ENCODE measurements around the gene TMEM143. TPM values are rescaled to one million over a fixed set of nuclear protein-coding genes. Genes with fewer than 3 reads are reported as not detected.

The TMEM143 gene
- total and polyA plus RNA-seq, 10 of the 15 experiments (the other 5 are each of a cell fraction or from before 2014, with no cell fraction given) = 1.5 to 19.5 (median 10.1) TPM

DNA sequence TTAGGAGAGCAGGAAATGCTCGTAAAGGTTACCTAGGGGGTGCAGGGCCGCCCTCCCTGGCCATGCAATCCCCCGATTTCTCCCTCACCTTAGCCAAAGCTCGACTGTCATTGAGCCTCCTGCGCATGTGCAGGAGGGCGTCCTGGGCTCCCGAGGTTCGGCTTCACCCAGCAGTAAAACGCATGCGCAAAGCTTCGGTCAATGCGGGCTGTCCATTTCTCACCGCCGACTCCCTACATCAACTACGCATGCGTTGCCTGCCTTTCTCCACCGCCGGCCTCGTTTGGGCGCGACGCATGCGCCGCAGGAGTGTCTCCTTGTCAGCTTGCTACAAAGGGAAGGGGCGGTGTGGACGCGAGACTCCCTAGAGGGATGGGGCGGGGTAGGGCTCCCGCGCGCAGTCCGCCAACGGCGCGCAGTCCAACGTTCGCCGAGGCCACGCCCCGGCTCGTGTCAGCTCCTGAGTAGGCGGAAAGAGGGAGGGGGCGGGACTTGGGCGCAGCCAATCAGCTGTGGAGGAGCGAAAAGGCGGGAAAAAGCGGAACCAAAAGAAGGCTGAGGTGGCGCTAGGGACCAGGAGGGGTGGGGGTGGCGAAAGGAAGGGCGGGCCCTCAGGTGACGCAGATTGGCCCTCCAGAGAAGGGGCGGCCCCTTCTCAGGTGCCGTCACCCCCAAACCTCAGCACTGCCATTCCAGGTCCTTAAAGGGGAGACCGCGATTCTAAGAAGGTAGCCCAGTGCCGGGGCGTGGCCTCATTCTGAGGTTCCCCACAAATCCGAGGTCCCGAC is at the start of gene TMEM143, which contains the start of gene SYNGR4 (continued):
- TF ChIP-seq EP300 (IDR thresholded peaks at IDR 0.05; ENCODE audit: borderline replicate concordance in 1 of 2, control insufficient read depth in 1 of 2, low read depth in 2 of 2, low read length in 2 of 2) (peak in 1 of 2 experiments; percentile 33; a peak in 1 of 4 replicates), NR2F1 (conservative IDR thresholded peaks at IDR 0.05) (peak; percentile 46), SUZ12 (IDR thresholded peaks at IDR 0.05; ENCODE audit: unreplicated experiment) (no peak), MAX (IDR thresholded peaks at IDR 0.05; ENCODE audit: low read depth, low read length) (peak; percentile 77), BHLHE40 (IDR thresholded peaks at IDR 0.05; ENCODE audit: borderline replicate concordance in 1 of 2, low read depth in 2 of 2, low read length in 1 of 2) (peak; percentile 94 to 97), TCF7 (IDR thresholded peaks at IDR 0.05; ENCODE audit: borderline replicate concordance) (no peak), SKIL (IDR thresholded peaks at IDR 0.05; ENCODE audit: low read depth, poor library complexity, severe bottlenecking) (no peak), BACH1 (IDR thresholded peaks at IDR 0.05; ENCODE audit: borderline replicate concordance) (peak; percentile 51; the same call in 1 of the 2 replicates), STAT3 (IDR thresholded peaks at IDR 0.05; ENCODE audit: low read depth, low read length) (no peak), POLR2AphosphoS5 (IDR thresholded peaks at IDR 0.05; ENCODE audit: low read length) (peak; percentile 31; the same call in 1 of the 2 replicates), ATF7 (IDR thresholded peaks at IDR 0.05; ENCODE audit: low read depth) (peak; percentile 85), RAD21 (IDR thresholded peaks at IDR 0.05; ENCODE audit: insufficient read depth, low read depth, low read length) (no peak), RELB (IDR thresholded peaks at IDR 0.05; ENCODE audit: low read depth) (peak; percentile 40; the same call in 1 of the 2 replicates), MXI1 (IDR thresholded peaks at IDR 0.05; ENCODE audit: low read depth, low read length) (peak; percentile 80; the same call in 1 of the 2 replicates), SIX5 (IDR thresholded peaks at IDR 0.05; ENCODE audit: low read depth, low read length, severe bottlenecking) (peak; percentile 28), RUNX3 (IDR thresholded peaks at IDR 0.05; ENCODE audit: low read length) (peak; percentile 76), SMAD5 (IDR thresholded peaks at IDR 0.05; ENCODE audit: low read depth) (0 out of 2 replicates have a peak, but pooled peaks have one; percentile 30), TBL1XR1 (IDR thresholded peaks at IDR 0.05; ENCODE audit: low read depth, low read length) (no peak), NRF1 (conservative IDR thresholded peaks at IDR 0.05; ENCODE audit: low read depth, low read length) (peak; percentile 99), TAF1 (IDR thresholded peaks at IDR 0.05; ENCODE audit: borderline replicate concordance, low read depth, low read length) (peak; percentile 24; the same call in 1 of the 2 replicates), KAT2A (conservative IDR thresholded peaks at IDR 0.05; ENCODE audit: control insufficient read depth, low read depth, low read length) (no peak), IKZF1 (conservative IDR thresholded peaks at IDR 0.05) (peak; percentile 100), HDAC2 (IDR thresholded peaks at IDR 0.05) (no peak)
- TF ChIP-seq, protein P1, sequence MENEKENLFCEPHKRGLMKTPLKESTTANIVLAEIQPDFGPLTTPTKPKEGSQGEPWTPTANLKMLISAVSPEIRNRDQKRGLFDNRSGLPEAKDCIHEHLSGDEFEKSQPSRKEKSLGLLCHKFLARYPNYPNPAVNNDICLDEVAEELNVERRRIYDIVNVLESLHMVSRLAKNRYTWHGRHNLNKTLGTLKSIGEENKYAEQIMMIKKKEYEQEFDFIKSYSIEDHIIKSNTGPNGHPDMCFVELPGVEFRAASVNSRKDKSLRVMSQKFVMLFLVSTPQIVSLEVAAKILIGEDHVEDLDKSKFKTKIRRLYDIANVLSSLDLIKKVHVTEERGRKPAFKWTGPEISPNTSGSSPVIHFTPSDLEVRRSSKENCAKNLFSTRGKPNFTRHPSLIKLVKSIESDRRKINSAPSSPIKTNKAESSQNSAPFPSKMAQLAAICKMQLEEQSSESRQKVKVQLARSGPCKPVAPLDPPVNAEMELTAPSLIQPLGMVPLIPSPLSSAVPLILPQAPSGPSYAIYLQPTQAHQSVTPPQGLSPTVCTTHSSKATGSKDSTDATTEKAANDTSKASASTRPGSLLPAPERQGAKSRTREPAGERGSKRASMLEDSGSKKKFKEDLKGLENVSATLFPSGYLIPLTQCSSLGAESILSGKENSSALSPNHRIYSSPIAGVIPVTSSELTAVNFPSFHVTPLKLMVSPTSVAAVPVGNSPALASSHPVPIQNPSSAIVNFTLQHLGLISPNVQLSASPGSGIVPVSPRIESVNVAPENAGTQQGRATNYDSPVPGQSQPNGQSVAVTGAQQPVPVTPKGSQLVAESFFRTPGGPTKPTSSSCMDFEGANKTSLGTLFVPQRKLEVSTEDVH (IDR thresholded peaks at IDR 0.05; ENCODE audit: low read depth, partially characterized antibody) = peak; percentile 95

Data from GM12878 (cell line).